ENCODE results near the gene ABLIM3.

- TF ChIP-seq CTCF (IDR thresholded peaks at IDR 0.05; ENCODE audit: poor library complexity), result no peak
- no peak for TF ChIP-seq EZH2phosphoT487 (IDR thresholded peaks at IDR 0.05; ENCODE audit: low read depth, severe bottlenecking, unreplicated experiment)
Observed at GRCh38 chr5:149152317-149152746, 11.0 kb downstream of the ABLIM3 start.

All from hepatocyte (in vitro differentiated cells).